GM10248 (cell line): Measurements from ENCODE around the gene VARS2.

ENCODE experiments used
- CTCF ChIA-PET: fragments of 300-600 bp; sonication (Branson Sonifier 250); formaldehyde crosslinking; extraction: SDS; loops from one replicate; lab custom pipeline; 2021; ENCODE audit warnings: antibody characterized with exemption; lab: Yijun Ruan, JAX
- POLR2A ChIA-PET: fragments of 350-650 bp; sonication (Branson Sonifier 250); formaldehyde crosslinking; extraction: SDS; loops from one replicate; lab custom pipeline; 2020; ENCODE audit warnings: antibody characterized with exemption; lab: Yijun Ruan, JAX
- DNase-seq: peaks from one replicate; pipeline ENCODE4 v3.0.0; 2012; ENCODE audit errors: extremely low spot score
- CTCF ChIP-seq: IDR thresholded peaks from 2 replicates; pipeline ENCODE4 v1.5.1; 2012; ENCODE audit warnings: mild to moderate bottlenecking, low read depth; ENCODE audit errors: extremely low read depth, missing control alignments, control extremely low read depth

Gene VARS2

GRCh38 chr6:30875244-30876038, 38.6 kb upstream of the VARS2 start:
- ChIA-PET CTCF (interaction anchor here (2.0 to 2.5 kb wide), 2 partner anchors 47 to 48 kb away, joined by 8 to 9 read pairs; no protein-coding TSS in a partner anchor), POLR2A (no interaction called here)
- no peak for DNase-seq
- TF ChIP-seq CTCF, result no peak

- POLR2A ChIA-PET, result no interaction called here
- CTCF ChIA-PET, result interaction anchor here (1.1 to 3.4 kb wide), 7 partner anchors 12 to 211 kb away, joined by 3 to 15 read pairs (median 6); no protein-coding TSS in a partner anchor
- no peak for TF ChIP-seq CTCF
Measured at GRCh38 chr6:30876039-30876730, 37.9 kb upstream of the VARS2 start.

GRCh38 chr6:30877419-30878262, 36.4 kb upstream of the VARS2 start:
- DNase-seq, result peak; percentile 73
- POLR2A ChIA-PET, result no interaction called here
- peak; percentile 82 for TF ChIP-seq CTCF
- CTCF ChIA-PET, result interaction anchor here (0.6 to 3.4 kb wide), 27 partner anchors 10 to 424 kb away, joined by 3 to 15 read pairs (median 4); partner anchors contain the start of genes GTF2H4 and VARS2

More at GRCh38 chr6:30876039-30876730, 37.9 kb upstream of the VARS2 start:
- DNase-seq, result no peak

GRCh38 chr6:30879684-30880427, 34.2 kb upstream of the VARS2 start:
- no peak for TF ChIP-seq CTCF
- no peak for DNase-seq
- POLR2A ChIA-PET, result no interaction called here
- CTCF ChIA-PET, result interaction anchor here (1.2 to 5.8 kb wide), 9 partner anchors 33 to 167 kb away, joined by 3 to 30 read pairs (median 4); partner anchors contain the start of gene VARS2

GRCh38 chr6:30880698-30881252, 33.3 kb upstream of the VARS2 start:
- no peak for TF ChIP-seq CTCF
- no peak for DNase-seq
- CTCF ChIA-PET, result interaction anchor here (0.9 to 5.8 kb wide), 5 partner anchors 13 to 150 kb away, joined by 3 to 34 read pairs (median 27); partner anchors contain the start of gene VARS2
- POLR2A ChIA-PET, result no interaction called here
